GM19328 (cell line): Measurements from ENCODE around the gene TSPAN1.

Experiments
- ATAC-seq: cut with Tn5 transposase; IDR thresholded peaks from one replicate; pipeline ENCODE4 v1.9.1; 2021; ENCODE audit warnings: mild to moderate bottlenecking, moderate library complexity; ENCODE audit not compliant: unreplicated experiment

Gene TSPAN1

DNA sequence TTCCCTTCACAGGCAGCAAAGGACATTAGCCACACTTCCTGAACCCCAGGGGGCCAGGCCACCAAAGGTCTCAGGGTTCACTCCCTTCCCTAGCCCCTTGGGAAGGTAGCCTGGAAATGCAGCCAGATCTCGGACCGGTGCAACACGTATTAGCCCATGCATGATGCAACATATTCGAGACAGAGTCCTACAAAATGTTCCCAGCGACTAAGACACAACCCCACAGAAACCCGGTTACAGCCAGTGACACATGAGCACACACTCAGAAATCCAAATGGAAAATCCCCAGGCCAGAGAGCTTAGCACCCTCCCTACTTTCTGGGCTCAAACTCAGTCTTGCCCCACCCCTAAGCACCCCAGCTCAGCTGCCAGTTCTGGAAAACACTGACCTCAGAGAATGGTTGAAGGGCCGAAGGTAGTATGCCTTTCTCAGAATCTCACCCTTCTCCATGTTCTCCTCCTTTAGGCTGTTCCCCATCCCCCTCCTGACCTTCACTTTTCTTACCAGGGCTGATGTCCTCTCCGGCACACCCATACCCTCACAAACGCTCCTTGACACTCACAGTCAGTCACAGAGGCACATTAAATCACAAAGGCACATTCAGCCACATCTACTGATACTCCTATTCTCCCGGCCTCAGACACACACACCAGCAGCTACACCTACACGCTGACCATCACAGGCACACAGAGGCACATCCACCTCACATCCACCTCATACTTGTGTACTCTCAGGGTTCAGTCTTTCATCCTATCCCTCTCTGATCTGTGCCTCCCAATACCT, at the start of gene TSPAN1:
Gene TSPAN1 (plus strand): TSS at position 640 of the 784 bp plus-strand sequence. CDS start 6,021 bp downstream, outside the sequence.
- no peak for ATAC-seq

GRCh38 chr1:46128344-46128743, 46.5 kb upstream of the TSPAN1 start:
- no peak for ATAC-seq

DNA sequence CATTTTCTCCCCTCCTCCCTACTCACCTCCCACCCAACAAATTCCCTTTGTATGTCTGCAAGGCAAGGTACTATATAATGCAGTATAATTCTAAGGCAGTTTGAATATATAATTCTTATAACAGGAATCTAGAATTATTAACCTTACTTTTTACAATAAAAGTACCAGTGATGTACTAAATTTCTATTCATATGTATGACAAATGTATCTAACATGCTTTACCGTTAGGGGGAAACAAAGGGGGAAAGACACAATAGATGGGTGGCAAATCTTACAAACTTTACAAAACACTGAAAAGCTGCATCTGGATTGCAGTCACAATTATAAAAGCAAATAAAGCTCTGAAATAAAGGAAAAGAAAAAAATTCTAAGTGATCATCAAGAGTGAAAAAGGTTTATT, 44.8 kb upstream of the TSPAN1 start:
- no peak for ATAC-seq

GRCh38 chr1:46130606-46131005, 44.3 kb upstream of the TSPAN1 start:
- ATAC-seq, result no peak

DNA sequence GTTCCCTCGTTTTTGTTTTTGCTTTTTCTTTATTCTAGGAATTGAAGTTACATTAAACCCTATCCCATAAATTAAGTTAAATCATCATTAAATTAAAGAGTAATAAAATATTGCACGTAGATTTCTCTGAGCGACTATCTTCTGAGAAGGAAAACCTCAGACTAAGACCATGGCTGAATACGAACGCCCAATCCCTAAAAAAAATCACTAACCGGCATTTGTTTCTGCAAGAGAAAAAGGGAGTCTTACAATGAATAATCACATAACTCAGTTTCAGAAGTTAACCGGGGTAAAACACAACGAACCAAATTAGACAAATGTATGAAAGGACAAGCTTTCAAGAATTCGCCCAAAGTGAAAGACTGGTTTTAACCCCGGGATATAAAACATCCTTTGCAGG, 43.8 kb upstream of the TSPAN1 start:
- ATAC-seq, result no peak

GRCh38 chr1:46131712-46132528, 43.0 kb upstream of the TSPAN1 start:
- ATAC-seq, result no peak

GRCh38 chr1:46132529-46133180, 42.2 kb upstream of the TSPAN1 start, which contains the start of gene PIK3R3:
Gene PIK3R3, minus strand, starts transcription at chr1:46132629. Its CDS starts 677 bp downstream, at chr1:46131952.
- ATAC-seq, result peak; percentile 88

DNA sequence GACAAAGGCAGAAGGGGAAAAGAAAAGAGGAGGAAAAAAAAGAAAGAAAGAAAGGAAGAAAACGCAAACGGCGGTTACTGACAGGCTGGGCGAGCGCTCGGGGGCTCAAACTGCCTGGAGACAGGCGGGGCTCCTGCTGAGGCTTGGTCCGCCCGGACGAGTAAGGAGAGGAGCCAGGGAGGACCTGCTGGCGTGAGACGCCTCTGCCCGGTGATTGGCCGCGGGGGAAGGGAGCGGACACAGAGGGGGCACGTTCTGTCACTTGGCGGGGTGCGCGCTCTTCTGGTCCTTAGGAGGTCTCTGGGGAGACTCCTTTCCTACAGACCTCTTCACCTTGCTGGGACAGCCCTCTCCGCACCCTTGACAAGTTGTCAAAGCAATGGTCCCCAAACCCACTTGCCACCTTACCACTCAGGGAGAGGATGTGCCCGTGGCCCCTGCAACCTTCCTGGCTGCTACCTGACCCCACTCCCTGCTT, 41.7 kb upstream of the TSPAN1 start:
- ATAC-seq, result peak; percentile 51

- no peak for ATAC-seq
These were observed 41.0 kb upstream of the TSPAN1 start for GRCh38 chr1:46133781-46134350.

- ATAC-seq, result no peak
These were observed 40.1 kb upstream of the TSPAN1 start for GRCh38 chr1:46134660-46135331.

- ATAC-seq, result no peak
These were observed 38.2 kb upstream of the TSPAN1 start for GRCh38 chr1:46136711-46137110.

- no peak for ATAC-seq
These were observed 37.0 kb upstream of the TSPAN1 start for GRCh38 chr1:46137916-46138315.

DNA sequence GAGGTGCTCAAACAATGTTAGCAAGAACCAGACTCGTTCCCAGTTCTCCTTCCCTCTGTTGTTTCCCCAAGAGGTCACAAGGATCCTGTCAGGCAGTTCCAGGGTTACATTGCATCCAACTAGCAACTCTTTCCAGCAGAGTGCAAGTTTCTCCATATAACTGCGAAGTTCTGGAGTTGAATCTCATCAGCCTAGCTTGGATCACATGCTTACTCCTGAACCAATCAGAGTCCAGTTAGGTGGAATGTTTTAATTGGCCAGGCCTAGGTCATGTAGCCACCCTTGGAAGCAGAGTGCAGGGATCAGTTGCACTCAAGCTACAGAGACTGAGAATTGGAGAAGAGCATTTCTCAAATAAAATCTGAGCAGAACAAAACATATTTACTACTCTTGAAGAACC, 26.6 kb upstream of the TSPAN1 start:
- no peak for ATAC-seq

GRCh38 chr1:46150085-46150484, 24.8 kb upstream of the TSPAN1 start:
- no peak for ATAC-seq

DNA sequence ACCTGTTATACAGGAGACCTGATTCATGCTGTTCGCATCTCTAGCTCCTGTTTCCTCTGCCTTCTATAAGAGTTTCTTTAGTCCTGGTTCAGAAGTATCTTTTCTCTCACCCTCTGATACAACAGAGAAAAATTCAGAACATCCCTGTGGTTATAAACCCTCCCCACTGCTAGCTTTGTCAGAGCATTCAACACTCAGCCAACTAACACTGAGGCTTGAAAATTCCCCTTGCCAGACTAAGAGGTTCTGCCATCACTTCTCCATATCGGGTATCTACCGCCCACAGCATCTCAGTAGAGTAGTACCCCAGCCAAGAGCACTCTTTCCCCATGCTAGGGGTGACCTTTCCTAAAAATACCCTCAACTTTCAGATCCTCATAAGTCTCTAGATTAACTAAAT, 22.9 kb upstream of the TSPAN1 start:
- ATAC-seq, result no peak

GRCh38 chr1:46153228-46153627, 21.7 kb upstream of the TSPAN1 start:
- no peak for ATAC-seq

GRCh38 chr1:46153732-46154131, 21.2 kb upstream of the TSPAN1 start:
- no peak for ATAC-seq

GRCh38 chr1:46157916-46158311, 17.0 kb upstream of the TSPAN1 start:
- ATAC-seq, result no peak

- no peak for ATAC-seq
These were observed 16.3 kb upstream of the TSPAN1 start for GRCh38 chr1:46158312-46159281.
